GM23338 (cell line): ENCODE data around the gene TOX2. TPM values are rescaled to one million over a fixed set of nuclear protein-coding genes. Genes with fewer than 3 reads are reported as not detected.

Source experiments
- ATAC-seq: fragments of 200-7000 bp; cut with Tn5 transposase; 3 replicates; pipeline ENCODE4 v1.9.1; 2020
- DNase-seq: peaks from one replicate; pipeline ENCODE4 v3.0.0-alpha.2; 2015; ENCODE audit warnings: low spot score
- H2AFZ ChIP-seq: fragments of 200-600 bp; sonication (generic); 2 replicates; pipeline ENCODE4 v1.8.0; 2016; ENCODE audit warnings: antibody characterized with exemption, mild to moderate bottlenecking, moderate library complexity
- H3F3A ChIP-seq: fragments of 200-600 bp; sonication (generic); replicated peaks from 2 replicates; pipeline ENCODE4 v1.8.0; 2017; ENCODE audit warnings: antibody characterized with exemption, mixed run types, low read depth
- H3K27ac ChIP-seq: fragments of 200-600 bp; sonication (generic); 2 replicates; pipeline ENCODE4 v1.6.1; 2016; ENCODE audit warnings: low read depth
- H3K27me3 ChIP-seq: fragments of 200-600 bp; sonication (generic); 2 replicates; pipeline ENCODE4 v1.8.0; 2016; ENCODE audit warnings: mild to moderate bottlenecking, mixed run types, moderate library complexity; ENCODE audit not compliant: insufficient read depth
- H3K36me3 ChIP-seq: fragments of 200-600 bp; sonication (generic); 2 replicates; pipeline ENCODE4 v1.8.0; 2016; ENCODE audit warnings: mild to moderate bottlenecking; ENCODE audit not compliant: insufficient read depth
- H3K4me1 ChIP-seq: fragments of 200-600 bp; sonication (generic); 2 replicates; pipeline ENCODE4 v1.8.0; 2016; ENCODE audit warnings: mild to moderate bottlenecking, moderate library complexity; ENCODE audit not compliant: insufficient read depth
- H3K4me2 ChIP-seq: fragments of 200-600 bp; sonication (generic); 2 replicates; pipeline ENCODE4 v1.7.1; 2017; ENCODE audit warnings: mixed run types
- H3K4me3 ChIP-seq: fragments of 200-600 bp; sonication (generic); 2 replicates; pipeline ENCODE4 v1.6.1; 2016; ENCODE audit warnings: mixed run types
- H3K79me2 ChIP-seq: fragments of 200-600 bp; sonication (generic); replicated peaks from 2 replicates; pipeline ENCODE4 v1.8.0; 2017; ENCODE audit warnings: mild to moderate bottlenecking; ENCODE audit not compliant: insufficient read depth
- H3K9me2 ChIP-seq: fragments of 200-600 bp; sonication (generic); 2 replicates; pipeline ENCODE4 v1.8.0; 2017; ENCODE audit not compliant: insufficient read depth
- H4K20me1 ChIP-seq: fragments of 200-600 bp; sonication (generic); replicated peaks from 2 replicates; pipeline ENCODE4 v1.8.0; 2017; ENCODE audit warnings: mild to moderate bottlenecking; ENCODE audit not compliant: insufficient read depth
- H3K27ac Mint-ChIP-seq: 2 replicates; pipeline ENCODE4 v1.8.0; 2020; ENCODE audit warnings: inconsistent platforms, mild to moderate bottlenecking, moderate library complexity, mixed read lengths
- H3K27me3 Mint-ChIP-seq: 3 replicates; pipeline ENCODE4 v1.8.0; 2022; ENCODE audit warnings: low read depth, mild to moderate bottlenecking, moderate library complexity, mixed read lengths, inconsistent platforms; ENCODE audit not compliant: insufficient read depth, poor library complexity
- H3K36me3 Mint-ChIP-seq: 3 replicates; pipeline ENCODE4 v1.8.0; 2021; ENCODE audit warnings: low read depth, mild to moderate bottlenecking, inconsistent platforms, moderate library complexity, mixed read lengths
- H3K4me1 Mint-ChIP-seq: 3 replicates; pipeline ENCODE4 v1.8.0; 2020; ENCODE audit warnings: mild to moderate bottlenecking, inconsistent platforms, mixed read lengths
- H3K4me3 Mint-ChIP-seq: 3 replicates; pipeline ENCODE4 v1.8.0; 2021; ENCODE audit warnings: moderate library complexity, mild to moderate bottlenecking, inconsistent platforms, mixed read lengths
- H3K9me3 Mint-ChIP-seq: 3 replicates; pipeline ENCODE4 v1.8.0; 2020; ENCODE audit warnings: moderate library complexity, mild to moderate bottlenecking, inconsistent platforms, mixed read lengths
- CREB1 ChIP-seq: fragments of 250-450 bp; sonication (Bioruptor Pico); IDR thresholded peaks from 2 replicates; pipeline ENCODE4 v1.5.0; 2020; ENCODE audit warnings: low read depth, mild to moderate bottlenecking, moderate library complexity
- ETS1 ChIP-seq: IDR thresholded peaks from 2 replicates; pipeline ENCODE4 v1.6.1; 2016; ENCODE audit warnings: antibody characterized with exemption
- JUNB ChIP-seq: IDR thresholded peaks from one replicate; pipeline ENCODE4 v1.6.1; 2016; ENCODE audit warnings: antibody characterized with exemption; ENCODE audit not compliant: unreplicated experiment
- NANOG ChIP-seq: IDR thresholded peaks from 2 replicates; pipeline ENCODE4 v1.6.1; 2016; ENCODE audit warnings: antibody characterized with exemption, borderline replicate concordance
- POLR2AphosphoS5 ChIP-seq: IDR thresholded peaks from 2 replicates; pipeline ENCODE4 v1.6.1; 2016; ENCODE audit warnings: antibody characterized with exemption, low read depth
- ZNF114 ChIP-seq: fragments of 250-450 bp; sonication (Bioruptor Pico); IDR thresholded peaks from 2 replicates; pipeline ENCODE4 v1.5.0; 2020; ENCODE audit warnings: mild to moderate bottlenecking, moderate library complexity
- ZNF331 ChIP-seq: fragments of 250-450 bp; sonication (Bioruptor Pico); IDR thresholded peaks from 2 replicates; pipeline ENCODE4 v1.5.0; 2020; ENCODE audit warnings: low read depth, mild to moderate bottlenecking, moderate library complexity
- ZNF462 ChIP-seq: fragments of 250-450 bp; sonication (Bioruptor Pico); IDR thresholded peaks from 2 replicates; pipeline ENCODE4 v1.5.0; 2020; ENCODE audit warnings: mild to moderate bottlenecking, moderate library complexity
- polyA plus RNA-seq: library from polyadenylated mRNA; unstranded; fragments of >200 nt; fragmentation: Nextera tagmentation; extraction: Ambion mirVana; gene quantifications from 2 replicates; pipeline ENCODE4 v1.2.1, GENCODE V29; 2016
- total RNA-seq: library from RNA; depleted of rRNA; stranded (reverse); fragments of >200 nt; shearing (Covaris generic); gene quantifications from 2 replicates; pipeline ENCODE4 v1.2.3, GENCODE V29; 2014

Gene TOX2
- total and polyA plus RNA-seq, 2 experiments from 2014 or later: 1.4 to 1.5 TPM

GRCh38 chr20:44001667-44002596, 87.3 kb downstream of the TOX2 start (continued):
- TF ChIP-seq ETS1 (no peak), NANOG (no peak), JUNB (no peak), ZNF114 (no peak), CREB1 (CRISPR knock-in tag) (no peak), ZNF462 (CRISPR knock-in tag) (no peak)

GRCh38 chr20:44002861-44003260, 88.2 kb downstream of the TOX2 start:
- Histone ChIP-seq H3K36me3 (no peaks in the 10 kb centered on the region), H3K79me2 (no peaks in the 10 kb centered on the region), H3F3A (no peaks in the 10 kb centered on the region), H2AFZ (no peak overlapping the region), H4K20me1 (no peaks in the 10 kb centered on the region), H3K4me1 (no peaks in the 10 kb centered on the region), H3K27ac (no peak overlapping the region), H3K9me2 (no peaks in the 10 kb centered on the region), H3K27me3 (no peaks in the 10 kb centered on the region), H3K4me2 (no peak overlapping the region), H3K4me3 (no peak overlapping the region)
- DNase-seq: no peak
- ATAC-seq: no peak
- no peaks in the 10 kb centered on the region for H3K9me3 Mint-ChIP-seq
- no peak overlapping the region for H3K4me3 Mint-ChIP-seq
- H3K4me1 Mint-ChIP-seq: no peaks in the 10 kb centered on the region
- H3K27me3 Mint-ChIP-seq: peaks cover 4% of the 10 kb centered on the region
- H3K27ac Mint-ChIP-seq: no peak overlapping the region
- H3K36me3 Mint-ChIP-seq: no peaks in the 10 kb centered on the region
- no peak for TF ChIP-seq POLR2AphosphoS5
- TF ChIP-seq ZNF462 (CRISPR knock-in tag): no peak
- TF ChIP-seq ZNF331: no peak
